ENCODE results near the gene CABLES1.

- no peak for TF ChIP-seq CTCF (conservative IDR thresholded peaks at IDR 0.05; ENCODE audit: low read depth, low read length)
- TF ChIP-seq CEBPB (IDR thresholded peaks at IDR 0.05; ENCODE audit: low read depth, low read length): no peak
- no peak for TF ChIP-seq BHLHE40 (IDR thresholded peaks at IDR 0.05; ENCODE audit: low read depth, low read length)
- TF ChIP-seq MAZ (IDR thresholded peaks at IDR 0.05; ENCODE audit: borderline replicate concordance, low read depth, low read length): no peak
- TF ChIP-seq FOS (IDR thresholded peaks at IDR 0.05; ENCODE audit: low read depth, low read length): no peak
- TF ChIP-seq RFX5 (IDR thresholded peaks at IDR 0.05; ENCODE audit: low read depth, low read length): no peak
- no peak for TF ChIP-seq RAD21 (IDR thresholded peaks at IDR 0.05; ENCODE audit: low read length)
Measured at GRCh38 chr18:23149570-23149969, 14.3 kb downstream of the CABLES1 start.
